ENCODE results near the gene FSTL1. TPM values are rescaled to one million over a fixed set of nuclear protein-coding genes. Genes with fewer than 3 reads are reported as not detected.

FSTL1 gene
- total and polyA plus RNA-seq, 2 experiments from 2014 or later = 50.8 to 258 TPM

DNA sequence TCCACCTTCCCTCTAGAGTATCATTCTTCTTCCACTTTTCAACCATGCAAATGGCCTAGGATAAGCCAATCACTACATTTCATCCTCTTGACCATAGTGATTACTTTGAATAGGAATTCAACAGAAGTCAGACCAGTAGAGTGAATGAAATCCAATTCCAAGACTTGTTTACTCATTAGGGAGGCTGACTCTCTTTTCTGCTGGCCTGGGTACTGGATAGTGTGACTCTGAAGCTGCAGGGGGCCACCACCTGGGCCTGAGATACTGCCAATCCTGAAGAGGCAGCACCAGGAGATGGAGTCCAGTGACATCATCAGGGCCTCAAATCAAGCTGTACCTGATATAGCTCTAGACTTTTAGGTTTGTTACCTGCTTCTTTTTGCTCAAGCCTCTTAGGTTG, 7.0 kb upstream of the FSTL1 start (continued):
- TF ChIP-seq, protein P1, sequence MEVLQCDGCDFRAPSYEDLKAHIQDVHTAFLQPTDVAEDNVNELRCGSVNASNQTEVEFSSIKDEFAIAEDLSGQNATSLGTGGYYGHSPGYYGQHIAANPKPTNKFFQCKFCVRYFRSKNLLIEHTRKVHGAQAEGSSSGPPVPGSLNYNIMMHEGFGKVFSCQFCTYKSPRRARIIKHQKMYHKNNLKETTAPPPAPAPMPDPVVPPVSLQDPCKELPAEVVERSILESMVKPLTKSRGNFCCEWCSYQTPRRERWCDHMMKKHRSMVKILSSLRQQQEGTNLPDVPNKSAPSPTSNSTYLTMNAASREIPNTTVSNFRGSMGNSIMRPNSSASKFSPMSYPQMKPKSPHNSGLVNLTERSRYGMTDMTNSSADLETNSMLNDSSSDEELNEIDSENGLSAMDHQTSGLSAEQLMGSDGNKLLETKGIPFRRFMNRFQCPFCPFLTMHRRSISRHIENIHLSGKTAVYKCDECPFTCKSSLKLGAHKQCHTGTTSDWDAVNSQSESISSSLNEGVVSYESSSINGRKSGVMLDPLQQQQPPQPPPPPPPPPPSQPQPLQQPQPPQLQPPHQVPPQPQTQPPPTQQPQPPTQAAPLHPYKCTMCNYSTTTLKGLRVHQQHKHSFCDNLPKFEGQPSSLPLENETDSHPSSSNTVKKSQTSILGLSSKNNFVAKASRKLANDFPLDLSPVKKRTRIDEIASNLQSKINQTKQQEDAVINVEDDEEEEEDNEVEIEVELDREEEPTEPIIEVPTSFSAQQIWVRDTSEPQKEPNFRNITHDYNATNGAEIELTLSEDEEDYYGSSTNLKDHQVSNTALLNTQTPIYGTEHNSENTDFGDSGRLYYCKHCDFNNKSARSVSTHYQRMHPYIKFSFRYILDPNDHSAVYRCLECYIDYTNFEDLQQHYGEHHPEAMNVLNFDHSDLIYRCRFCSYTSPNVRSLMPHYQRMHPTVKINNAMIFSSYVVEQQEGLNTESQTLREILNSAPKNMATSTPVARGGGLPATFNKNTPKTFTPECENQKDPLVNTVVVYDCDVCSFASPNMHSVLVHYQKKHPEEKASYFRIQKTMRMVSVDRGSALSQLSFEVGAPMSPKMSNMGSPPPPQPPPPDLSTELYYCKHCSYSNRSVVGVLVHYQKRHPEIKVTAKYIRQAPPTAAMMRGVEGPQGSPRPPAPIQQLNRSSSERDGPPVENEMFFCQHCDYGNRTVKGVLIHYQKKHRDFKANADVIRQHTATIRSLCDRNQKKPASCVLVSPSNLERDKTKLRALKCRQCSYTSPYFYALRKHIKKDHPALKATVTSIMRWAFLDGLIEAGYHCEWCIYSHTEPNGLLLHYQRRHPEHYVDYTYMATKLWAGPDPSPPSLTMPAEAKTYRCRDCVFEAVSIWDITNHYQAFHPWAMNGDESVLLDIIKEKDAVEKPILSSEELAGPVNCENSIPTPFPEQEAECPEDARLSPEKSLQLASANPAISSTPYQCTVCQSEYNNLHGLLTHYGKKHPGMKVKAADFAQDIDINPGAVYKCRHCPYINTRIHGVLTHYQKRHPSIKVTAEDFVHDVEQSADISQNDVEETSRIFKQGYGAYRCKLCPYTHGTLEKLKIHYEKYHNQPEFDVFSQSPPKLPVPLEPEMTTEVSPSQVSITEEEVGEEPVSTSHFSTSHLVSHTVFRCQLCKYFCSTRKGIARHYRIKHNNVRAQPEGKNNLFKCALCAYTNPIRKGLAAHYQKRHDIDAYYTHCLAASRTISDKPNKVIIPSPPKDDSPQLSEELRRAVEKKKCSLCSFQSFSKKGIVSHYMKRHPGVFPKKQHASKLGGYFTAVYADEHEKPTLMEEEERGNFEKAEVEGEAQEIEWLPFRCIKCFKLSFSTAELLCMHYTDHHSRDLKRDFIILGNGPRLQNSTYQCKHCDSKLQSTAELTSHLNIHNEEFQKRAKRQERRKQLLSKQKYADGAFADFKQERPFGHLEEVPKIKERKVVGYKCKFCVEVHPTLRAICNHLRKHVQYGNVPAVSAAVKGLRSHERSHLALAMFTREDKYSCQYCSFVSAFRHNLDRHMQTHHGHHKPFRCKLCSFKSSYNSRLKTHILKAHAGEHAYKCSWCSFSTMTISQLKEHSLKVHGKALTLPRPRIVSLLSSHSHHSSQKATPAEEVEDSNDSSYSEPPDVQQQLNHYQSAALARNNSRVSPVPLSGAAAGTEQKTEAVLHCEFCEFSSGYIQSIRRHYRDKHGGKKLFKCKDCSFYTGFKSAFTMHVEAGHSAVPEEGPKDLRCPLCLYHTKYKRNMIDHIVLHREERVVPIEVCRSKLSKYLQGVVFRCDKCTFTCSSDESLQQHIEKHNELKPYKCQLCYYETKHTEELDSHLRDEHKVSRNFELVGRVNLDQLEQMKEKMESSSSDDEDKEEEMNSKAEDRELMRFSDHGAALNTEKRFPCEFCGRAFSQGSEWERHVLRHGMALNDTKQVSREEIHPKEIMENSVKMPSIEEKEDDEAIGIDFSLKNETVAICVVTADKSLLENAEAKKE (CRISPR knock-in tag; IDR thresholded peaks at IDR 0.05) = no peak

DNA sequence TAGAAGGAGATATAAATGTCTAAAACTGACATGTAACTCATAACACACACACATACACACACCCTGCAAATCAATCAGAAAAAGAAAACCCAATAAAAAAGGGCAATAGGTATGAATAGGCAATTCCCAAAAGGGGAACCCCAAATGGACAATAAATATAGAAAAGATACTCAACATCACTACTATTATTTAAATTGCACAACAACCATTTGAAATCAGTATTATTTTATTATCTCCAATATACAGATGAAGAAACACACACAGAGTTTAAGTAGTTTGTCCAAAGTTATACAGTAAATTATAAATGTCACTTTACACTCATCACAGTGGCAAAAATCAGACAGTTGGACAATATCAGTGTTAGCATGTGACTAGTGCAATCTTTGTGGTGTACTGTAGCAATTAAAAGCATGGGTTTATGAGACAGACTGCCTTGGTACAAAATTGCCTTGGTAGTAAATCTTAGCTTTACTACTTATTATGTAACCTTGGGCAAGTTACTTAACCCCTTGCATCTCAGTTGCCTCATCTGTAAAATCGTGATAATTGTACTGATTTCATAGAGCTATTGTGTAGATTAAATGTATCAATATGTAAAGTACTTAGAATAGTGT, 3.4 kb upstream of the FSTL1 start:
- no peak for DNase-seq (ENCODE audit: low spot score)
- Histone ChIP-seq H3K36me3 (ENCODE audit: insufficient read depth) (no peaks in the 10 kb centered on the region), H2AFZ (no peak overlapping the region), H3K27me3 (ENCODE audit: insufficient read depth) (peaks cover 8% of the 10 kb centered on the region; the same call in 1 of the 2 replicates), H3K9me2 (ENCODE audit: insufficient read depth) (no peaks in the 10 kb centered on the region), H3F3A (replicated peaks; ENCODE audit: low read depth) (peaks cover 8% of the 10 kb centered on the region; the same call in 1 of the 2 replicates), H3K4me2 (no peak overlapping the region), H4K20me1 (replicated peaks; ENCODE audit: insufficient read depth) (no peaks in the 10 kb centered on the region), H3K79me2 (replicated peaks; ENCODE audit: insufficient read depth) (peaks cover 13% of the 10 kb centered on the region), H3K4me3 (no peak overlapping the region), H3K27ac (ENCODE audit: low read depth) (no peak overlapping the region), H3K4me1 (ENCODE audit: insufficient read depth) (peaks cover 15% of the 10 kb centered on the region)
- H3K4me1 Mint-ChIP-seq = peaks cover 22% of the 10 kb centered on the region
- H3K4me3 Mint-ChIP-seq = no peak overlapping the region
- peaks cover 11% of the 10 kb centered on the region for H3K27me3 Mint-ChIP-seq (ENCODE audit: insufficient read depth, low read depth, poor library complexity)
- H3K36me3 Mint-ChIP-seq (ENCODE audit: low read depth) = peaks cover 9% of the 10 kb centered on the region; the same call in 2 of the 3 replicates
- peaks cover 6% of the 10 kb centered on the region; the same call in 2 of the 3 replicates for H3K9me3 Mint-ChIP-seq
- no peak overlapping the region for H3K27ac Mint-ChIP-seq
- ATAC-seq = no peak
- TF ChIP-seq POLR2AphosphoS5 (IDR thresholded peaks at IDR 0.05; ENCODE audit: low read depth) (no peak), EZH2phosphoT487 (IDR thresholded peaks at IDR 0.05; ENCODE audit: unreplicated experiment) (no peak), STAT1 (IDR thresholded peaks at IDR 0.05; ENCODE audit: unreplicated experiment) (no peak), CREB1 (CRISPR knock-in tag; IDR thresholded peaks at IDR 0.05; ENCODE audit: low read depth) (no peak), ZNF114 (CRISPR knock-in tag; IDR thresholded peaks at IDR 0.05) (no peak)
- TF ChIP-seq, protein P1 (CRISPR knock-in tag; IDR thresholded peaks at IDR 0.05) = no peak
- TF ChIP-seq, protein P2, sequence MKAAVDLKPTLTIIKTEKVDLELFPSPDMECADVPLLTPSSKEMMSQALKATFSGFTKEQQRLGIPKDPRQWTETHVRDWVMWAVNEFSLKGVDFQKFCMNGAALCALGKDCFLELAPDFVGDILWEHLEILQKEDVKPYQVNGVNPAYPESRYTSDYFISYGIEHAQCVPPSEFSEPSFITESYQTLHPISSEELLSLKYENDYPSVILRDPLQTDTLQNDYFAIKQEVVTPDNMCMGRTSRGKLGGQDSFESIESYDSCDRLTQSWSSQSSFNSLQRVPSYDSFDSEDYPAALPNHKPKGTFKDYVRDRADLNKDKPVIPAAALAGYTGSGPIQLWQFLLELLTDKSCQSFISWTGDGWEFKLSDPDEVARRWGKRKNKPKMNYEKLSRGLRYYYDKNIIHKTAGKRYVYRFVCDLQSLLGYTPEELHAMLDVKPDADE (IDR thresholded peaks at IDR 0.05) = no peak

All from GM23338 (cell line).